ENCODE measurements around the gene ZNF292. TPM values are rescaled to one million over a fixed set of nuclear protein-coding genes. Genes with fewer than 3 reads are reported as not detected.

The ZNF292 gene
- total RNA-seq, 1 donor from 2014 or later, result 28.2 TPM

DNA sequence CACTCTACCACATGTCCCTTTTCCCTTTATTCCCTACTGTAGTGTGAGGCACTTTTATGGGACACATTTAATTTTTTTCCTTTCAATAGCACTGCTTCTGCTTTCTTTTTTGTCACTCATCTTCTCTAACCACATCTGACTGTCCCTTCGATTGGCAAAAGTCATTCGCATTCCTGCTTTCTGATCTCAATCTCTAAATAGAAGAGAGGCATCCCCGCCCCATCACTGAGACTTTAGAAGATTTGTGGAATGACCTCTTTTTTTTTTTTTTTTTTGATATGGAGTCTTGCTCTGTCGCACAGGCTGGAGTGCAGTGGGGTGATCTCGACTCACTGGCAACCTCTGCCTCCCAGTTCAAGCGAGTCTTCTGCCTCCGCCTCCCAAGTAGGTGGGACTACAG is 9.1 kb downstream of the ZNF292 start:
- H3K27ac ChIP-seq (replicated peaks), result no peak overlapping the region
- intact Hi-C loops (cut with micrococcal nuclease), result no loop called here
- DNase-seq, result no peak
- TF ChIP-seq, protein P1, sequence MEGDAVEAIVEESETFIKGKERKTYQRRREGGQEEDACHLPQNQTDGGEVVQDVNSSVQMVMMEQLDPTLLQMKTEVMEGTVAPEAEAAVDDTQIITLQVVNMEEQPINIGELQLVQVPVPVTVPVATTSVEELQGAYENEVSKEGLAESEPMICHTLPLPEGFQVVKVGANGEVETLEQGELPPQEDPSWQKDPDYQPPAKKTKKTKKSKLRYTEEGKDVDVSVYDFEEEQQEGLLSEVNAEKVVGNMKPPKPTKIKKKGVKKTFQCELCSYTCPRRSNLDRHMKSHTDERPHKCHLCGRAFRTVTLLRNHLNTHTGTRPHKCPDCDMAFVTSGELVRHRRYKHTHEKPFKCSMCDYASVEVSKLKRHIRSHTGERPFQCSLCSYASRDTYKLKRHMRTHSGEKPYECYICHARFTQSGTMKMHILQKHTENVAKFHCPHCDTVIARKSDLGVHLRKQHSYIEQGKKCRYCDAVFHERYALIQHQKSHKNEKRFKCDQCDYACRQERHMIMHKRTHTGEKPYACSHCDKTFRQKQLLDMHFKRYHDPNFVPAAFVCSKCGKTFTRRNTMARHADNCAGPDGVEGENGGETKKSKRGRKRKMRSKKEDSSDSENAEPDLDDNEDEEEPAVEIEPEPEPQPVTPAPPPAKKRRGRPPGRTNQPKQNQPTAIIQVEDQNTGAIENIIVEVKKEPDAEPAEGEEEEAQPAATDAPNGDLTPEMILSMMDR (IDR thresholded peaks at IDR 0.05; ENCODE audit: borderline replicate concordance), result no peak
- no peaks in the 10 kb centered on the region for H3K36me3 ChIP-seq
- no peak overlapping the region for H3K4me3 ChIP-seq
- H3K27me3 ChIP-seq (ENCODE audit: low read depth), result no peaks in the 10 kb centered on the region
- peaks cover 72% of the 10 kb centered on the region for H3K4me1 ChIP-seq
- no peaks in the 10 kb centered on the region for H3K9me3 ChIP-seq (replicated peaks)

DNA sequence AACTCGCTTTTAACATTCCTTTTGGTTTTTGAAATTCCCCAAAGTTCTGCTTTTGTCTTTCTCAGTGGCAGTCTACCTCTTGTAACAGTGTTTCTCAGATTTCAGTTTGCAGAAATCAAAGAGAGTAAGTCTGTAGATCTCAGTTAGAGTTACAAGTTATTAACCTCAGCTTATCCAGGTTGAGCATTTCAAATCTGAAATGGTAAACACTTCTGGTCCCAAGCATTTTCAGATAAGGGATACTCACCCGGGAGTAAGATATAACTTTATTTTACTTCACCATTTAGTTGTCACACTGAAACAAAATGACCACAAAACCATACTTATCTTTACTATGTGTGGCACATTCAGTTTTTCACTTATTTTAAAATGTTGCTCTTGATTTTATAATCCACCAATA is 9.8 kb downstream of the ZNF292 start:
- Histone ChIP-seq H3K9me3 (replicated peaks) (no peaks in the 10 kb centered on the region), H3K4me1 (peaks cover 72% of the 10 kb centered on the region), H3K36me3 (no peaks in the 10 kb centered on the region), H3K4me3 (no peak overlapping the region), H3K27ac (replicated peaks) (no peak overlapping the region), H3K27me3 (ENCODE audit: low read depth) (no peaks in the 10 kb centered on the region)
- TF ChIP-seq, protein P1 (IDR thresholded peaks at IDR 0.05; ENCODE audit: borderline replicate concordance), result no peak
- DNase-seq, result no peak
- intact Hi-C loops (cut with micrococcal nuclease), result no loop called here

DNA sequence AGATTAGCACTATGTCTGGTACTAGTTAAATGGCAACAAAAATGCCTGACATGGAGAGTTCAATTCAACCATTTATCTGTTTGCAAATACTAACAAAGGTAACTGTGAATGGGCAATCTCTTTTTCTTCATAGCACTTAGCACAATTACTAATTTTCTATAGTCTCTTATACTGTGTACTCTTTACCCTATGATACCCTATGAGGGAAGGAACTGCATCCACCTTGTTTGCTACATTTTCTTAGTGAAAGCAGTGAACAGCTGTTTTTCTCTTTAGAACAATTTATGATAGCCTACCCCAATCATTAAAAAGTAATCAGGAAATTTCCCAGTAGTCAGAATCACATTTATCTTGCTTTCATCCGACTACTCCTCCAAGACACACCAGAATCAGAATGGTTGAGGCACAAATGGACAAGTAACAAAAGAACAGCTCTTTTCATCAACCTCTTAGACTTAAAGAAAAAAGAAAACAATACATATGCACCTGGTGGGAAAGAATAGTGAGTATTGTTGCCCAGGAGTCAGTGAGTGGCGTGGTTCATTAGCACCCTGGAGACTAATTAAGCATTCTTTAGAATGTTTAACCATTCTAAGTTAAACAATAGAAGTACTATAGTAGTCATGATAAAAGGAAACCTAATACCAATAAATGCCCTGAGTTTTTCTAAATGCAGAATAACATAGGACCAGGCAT is 16.7 kb downstream of the ZNF292 start:
- H3K9me3 ChIP-seq (replicated peaks), result no peaks in the 10 kb centered on the region
- no peak for DNase-seq
- no peaks in the 10 kb centered on the region for H3K27me3 ChIP-seq (ENCODE audit: low read depth)
- H3K27ac ChIP-seq (replicated peaks), result peak overlapping the region; percentile 2
- intact Hi-C loops (cut with micrococcal nuclease), result no loop called here
- TF ChIP-seq, protein P1 (IDR thresholded peaks at IDR 0.05; ENCODE audit: borderline replicate concordance), result no peak
- H3K4me3 ChIP-seq, result no peak overlapping the region
- peaks cover 67% of the 10 kb centered on the region for H3K4me1 ChIP-seq
- H3K36me3 ChIP-seq, result peaks cover 3% of the 10 kb centered on the region

DNA sequence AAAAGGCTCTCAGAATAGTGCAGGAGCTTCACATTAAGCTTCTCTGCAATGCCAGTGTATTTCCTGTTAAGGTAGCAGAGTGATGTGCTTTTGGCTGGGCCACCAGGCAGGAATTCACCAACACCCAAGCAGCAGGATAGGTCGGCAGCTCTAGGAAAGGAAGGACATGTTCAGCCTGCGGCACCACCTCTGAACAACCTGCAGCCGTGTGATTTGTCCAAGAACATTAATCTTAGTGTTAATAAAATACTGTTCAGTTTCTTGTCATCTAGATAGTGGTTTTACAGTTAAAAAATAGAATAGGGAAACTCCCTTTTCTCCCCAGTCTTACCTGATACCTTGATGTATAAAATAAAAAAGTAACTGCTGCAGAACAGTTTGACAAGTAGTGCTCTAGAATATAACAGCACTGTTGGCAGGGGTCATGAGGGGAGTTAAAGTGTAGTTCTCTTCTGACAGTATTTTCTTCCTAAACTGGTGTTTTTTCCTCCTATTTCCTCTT is 18.8 kb downstream of the ZNF292 start:
- DNase-seq, result peak; percentile 31
- TF ChIP-seq, protein P1 (IDR thresholded peaks at IDR 0.05; ENCODE audit: borderline replicate concordance), result no peak
- H3K27ac ChIP-seq (replicated peaks), result peak overlapping the region; percentile 46

DNA sequence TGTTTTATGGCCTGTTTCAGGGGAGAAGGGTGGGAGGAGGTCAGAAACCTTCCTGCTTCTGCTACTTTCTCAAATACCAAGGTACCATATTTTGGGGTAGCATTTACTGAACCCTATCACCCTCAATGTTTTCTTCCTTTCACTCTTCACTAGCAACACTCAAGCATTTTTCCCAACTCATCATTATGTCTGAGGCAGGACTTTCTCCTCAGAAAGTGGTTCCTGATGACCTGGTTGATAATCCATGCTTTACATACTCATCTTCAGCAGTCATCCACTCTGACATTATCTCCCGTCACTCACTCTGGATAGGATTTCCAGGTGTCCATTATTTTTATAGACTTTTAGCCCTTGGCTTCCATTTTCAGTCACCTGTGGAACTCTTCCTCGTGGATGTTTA is 21.1 kb downstream of the ZNF292 start:
- intact Hi-C loops (cut with micrococcal nuclease), result no loop called here
- no peak overlapping the region for H3K4me3 ChIP-seq
- H3K36me3 ChIP-seq, result peaks cover 3% of the 10 kb centered on the region
- H3K27me3 ChIP-seq (ENCODE audit: low read depth), result no peaks in the 10 kb centered on the region
- H3K4me1 ChIP-seq, result peaks cover 40% of the 10 kb centered on the region
- H3K9me3 ChIP-seq (replicated peaks), result no peaks in the 10 kb centered on the region
- no peak overlapping the region for H3K27ac ChIP-seq (replicated peaks)
- TF ChIP-seq, protein P1 (IDR thresholded peaks at IDR 0.05; ENCODE audit: borderline replicate concordance), result no peak
- no peak for DNase-seq

More for the DNA sequence above, 18.8 kb downstream of the ZNF292 start:
- Histone ChIP-seq H3K27me3 (ENCODE audit: low read depth) (no peaks in the 10 kb centered on the region), H3K9me3 (replicated peaks) (no peaks in the 10 kb centered on the region), H3K36me3 (peaks cover 3% of the 10 kb centered on the region), H3K4me1 (peaks cover 63% of the 10 kb centered on the region), H3K4me3 (no peak overlapping the region)
- intact Hi-C loops (cut with micrococcal nuclease), result no loop called here
